Uterus (tissue), 2 donors: ENCODE data around the gene FAM216A.

Source experiments
- CTCF ChIP-seq, 4 experiments: fragments of 200-600 bp in 2 of 4; fragments of 450-650 bp in 2 of 4; sonication (generic) in 2 of 4; IDR thresholded peaks; one replicate each; pipeline ENCODE4 v1.5.1; 2016 to 2019; ENCODE audit warnings: antibody characterized with exemption in 4 of 4, mild to moderate bottlenecking in 2 of 4, moderate library complexity in 1 of 4
- POLR2A ChIP-seq, 2 donors: fragments of 450-650 bp; IDR thresholded peaks; one replicate each; pipeline ENCODE4 v1.6.1; 2016; ENCODE audit warnings: antibody characterized with exemption in 2 of 2, mild to moderate bottlenecking in 1 of 2, moderate library complexity in 1 of 2

DNA sequence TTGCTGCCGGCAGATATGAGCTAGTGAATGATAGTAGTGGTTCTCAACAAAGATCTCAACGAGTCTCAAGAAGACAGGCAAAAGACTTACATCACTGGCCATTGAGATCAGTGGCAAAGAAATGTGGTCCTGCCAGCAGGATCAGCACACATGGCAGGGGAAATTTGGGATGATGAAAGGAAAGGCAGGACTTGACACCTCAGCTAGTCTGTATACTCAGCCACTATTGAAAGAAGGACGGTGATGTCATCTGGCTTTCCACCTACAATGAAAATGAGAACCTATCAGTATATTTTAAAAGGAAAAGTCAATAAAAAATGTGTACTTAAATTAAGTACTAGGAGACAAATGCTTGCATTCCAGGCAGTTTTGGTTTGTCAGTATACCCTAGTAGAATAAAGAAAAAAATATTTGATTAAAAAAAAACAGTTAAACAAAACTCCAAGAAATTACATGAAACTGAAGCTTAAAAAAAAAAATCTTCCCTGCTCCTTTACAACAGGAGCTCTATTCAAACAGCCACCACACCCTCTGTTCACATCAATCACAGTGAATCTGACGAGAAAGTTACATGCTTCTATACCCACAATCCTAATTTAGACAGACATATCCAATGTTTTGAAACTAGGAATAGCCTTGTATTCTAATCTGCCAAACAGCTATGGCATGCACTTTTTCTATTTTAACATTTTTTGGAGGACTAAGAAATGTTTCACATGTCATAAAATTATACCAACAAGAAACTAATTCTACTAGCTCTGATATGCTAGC is 68.4 kb downstream of the FAM216A start:
- no peak for TF ChIP-seq CTCF (IDR thresholded peaks at IDR 0.05)
- TF ChIP-seq POLR2A (IDR thresholded peaks at IDR 0.05) = no peak
